DND-41 (cell line): ENCODE measurements around the gene TEAD1.

Experiments
- CTCF ChIP-seq: IDR thresholded peaks from 2 replicates; pipeline ENCODE4 v1.5.1; 2012; ENCODE audit warnings: borderline replicate concordance, low read length, moderate library complexity, mild to moderate bottlenecking; ENCODE audit not compliant: poor library complexity, severe bottlenecking; ENCODE audit errors: extremely low read depth
- EZH2 ChIP-seq: IDR thresholded peaks from 3 replicates; pipeline ENCODE4 v1.6.1; 2012; ENCODE audit warnings: borderline replicate concordance, low read depth, mild to moderate bottlenecking, moderate library complexity, low read length, inconsistent platforms; ENCODE audit not compliant: severe bottlenecking

- no peak for TF ChIP-seq EZH2
- no peak for TF ChIP-seq CTCF
Observed at GRCh38 chr11:12943311-12943710, 269.1 kb downstream of the TEAD1 start.
